CD4-positive, alpha-beta T cell (primary cell): ENCODE results near the gene HBE1. TPM values are rescaled to one million over a fixed set of nuclear protein-coding genes. Genes with fewer than 3 reads are reported as not detected.

Experiments
- ATAC-seq: fragments of 200-7000 bp; cut with Tn5 transposase; one replicate; pipeline ENCODE4 v1.10.0; 2022; ENCODE audit warnings: mild to moderate bottlenecking; ENCODE audit not compliant: poor library complexity
- CTCF ChIA-PET: fragments of 350-600 bp; sonication (Branson Sonifier 250); formaldehyde crosslinking; loops from one replicate; lab custom pipeline; 2021; ENCODE audit warnings: antibody characterized with exemption, inconsistent platforms; lab: Charles Lee
- POLR2A ChIA-PET: fragments of 350-600 bp; sonication (Branson Sonifier 250); formaldehyde crosslinking; loops from one replicate; lab custom pipeline; 2021; ENCODE audit warnings: antibody characterized with exemption, inconsistent platforms; lab: Charles Lee
- DNase-seq, 14 experiments: peaks; one replicate each; pipeline ENCODE4 v3.0.0-alpha.2; 2013 to 2020; ENCODE audit warnings: mixed read lengths in 2 of 14
- H3K27ac ChIP-seq, 2 donors: one replicate each; pipeline versions ENCODE4 v1.5.1 to v1.7.0; 2013; ENCODE audit warnings: low read length in 2 of 2, low read depth in 1 of 2, mild to moderate bottlenecking in 1 of 2
- H3K27me3 ChIP-seq, 2 experiments: 1 replicate in 1 of 2; 2 replicates in 1 of 2; pipeline versions ENCODE4 v1.6.1 to v1.7.0; 2013; ENCODE audit warnings: low read length in 2 of 2, control low read depth in 1 of 2, mild to moderate bottlenecking in 1 of 2, moderate library complexity in 1 of 2; ENCODE audit not compliant: insufficient read depth in 2 of 2, control insufficient read depth in 1 of 2
- H3K36me3 ChIP-seq: one replicate; pipeline ENCODE4 v1.6.1; 2013; ENCODE audit warnings: low read length, control low read depth; ENCODE audit not compliant: insufficient read depth
- H3K4me1 ChIP-seq: one replicate; pipeline ENCODE4 v1.6.1; 2013; ENCODE audit warnings: low read length, control low read depth; ENCODE audit not compliant: insufficient read depth
- H3K4me3 ChIP-seq: one replicate; pipeline ENCODE4 v1.5.1; 2013; ENCODE audit warnings: mild to moderate bottlenecking, low read length, moderate library complexity
- H3K9me3 ChIP-seq, 2 experiments: 1 replicate in 1 of 2; 2 replicates in 1 of 2; pipeline versions ENCODE4 v1.6.1 to v1.7.0; 2013; ENCODE audit warnings: low read length in 2 of 2, mild to moderate bottlenecking in 2 of 2, control low read depth in 1 of 2, moderate library complexity in 1 of 2; ENCODE audit not compliant: control insufficient read depth in 1 of 2, insufficient read depth in 1 of 2
- H3K27ac Mint-ChIP-seq: one replicate; pipeline ENCODE4 v1.8.0; 2020; ENCODE audit warnings: mixed read lengths
- H3K27me3 Mint-ChIP-seq: one replicate; pipeline ENCODE4 v1.8.0; 2021; ENCODE audit warnings: mixed read lengths
- H3K36me3 Mint-ChIP-seq: one replicate; pipeline ENCODE4 v1.8.0; 2021; ENCODE audit warnings: low read depth, mixed read lengths
- H3K4me1 Mint-ChIP-seq: one replicate; pipeline ENCODE4 v1.8.0; 2021; ENCODE audit warnings: low read depth, mixed read lengths
- H3K4me3 Mint-ChIP-seq: one replicate; pipeline ENCODE4 v1.8.0; 2020; ENCODE audit warnings: mild to moderate bottlenecking, mixed read lengths
- H3K9me3 Mint-ChIP-seq: one replicate; pipeline ENCODE4 v1.8.0; 2020; ENCODE audit warnings: mixed read lengths
- intact Hi-C, 2 experiments: fragments of 100-400 bp; cut with DNase I in 1 of 2; cut with micrococcal nuclease in 1 of 2; formaldehyde crosslinking; loops; one replicate each; pipeline versions ENCODE4 v1.15.1 to v1.9.0; 2023 to 2025; cut with DNase I, micrococcal nuclease
- total RNA-seq, 174 experiments: library from RNA in 2 of 174; stranded (reverse) in 2 of 174; gene quantifications; one replicate each; pipeline ENCODE4 v1.2.3 and lab custom pipeline; 2021 to 2026
- TF ChIP-seq, protein P1 (sequence below): fragments of 200-600 bp; IDR thresholded peaks from one replicate; pipeline ENCODE4 v1.8.0; 2022; ENCODE audit warnings: antibody characterized with exemption, mild to moderate bottlenecking

Gene HBE1
- total RNA-seq, 2 experiments from 2014 or later: not detected

DNA sequence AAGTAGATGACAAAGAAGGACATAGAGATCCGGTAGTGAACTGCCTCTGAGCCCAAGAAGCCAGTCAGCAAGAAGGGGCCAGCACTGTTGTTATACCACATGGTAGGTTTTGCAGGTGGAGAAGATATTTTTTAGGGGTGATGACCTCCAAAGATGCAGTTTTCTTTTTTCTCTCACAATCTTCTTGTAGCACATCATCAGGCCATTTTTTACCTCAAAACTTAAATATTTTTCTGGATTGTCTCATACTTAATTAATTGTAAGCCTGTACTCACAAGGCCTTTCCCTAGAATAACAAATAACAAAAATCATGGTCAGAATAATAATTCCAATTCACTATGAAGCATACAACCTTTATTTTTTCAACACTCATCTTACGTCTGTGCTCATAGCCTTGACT, 32.1 kb upstream of the HBE1 start, which contains the start of gene OR51B4:
Gene OR51B4, minus strand, starts transcription at position 101 of the 400 bp plus-strand sequence. Its CDS starts 0 bp downstream, at position 101.
- H3K27ac Mint-ChIP-seq: no peak within 1 kb of the TSS
- CTCF ChIA-PET: no interaction called here
- H3K27me3 ChIP-seq: no peaks in the 10 kb centered on the region
- TF ChIP-seq, protein P1, sequence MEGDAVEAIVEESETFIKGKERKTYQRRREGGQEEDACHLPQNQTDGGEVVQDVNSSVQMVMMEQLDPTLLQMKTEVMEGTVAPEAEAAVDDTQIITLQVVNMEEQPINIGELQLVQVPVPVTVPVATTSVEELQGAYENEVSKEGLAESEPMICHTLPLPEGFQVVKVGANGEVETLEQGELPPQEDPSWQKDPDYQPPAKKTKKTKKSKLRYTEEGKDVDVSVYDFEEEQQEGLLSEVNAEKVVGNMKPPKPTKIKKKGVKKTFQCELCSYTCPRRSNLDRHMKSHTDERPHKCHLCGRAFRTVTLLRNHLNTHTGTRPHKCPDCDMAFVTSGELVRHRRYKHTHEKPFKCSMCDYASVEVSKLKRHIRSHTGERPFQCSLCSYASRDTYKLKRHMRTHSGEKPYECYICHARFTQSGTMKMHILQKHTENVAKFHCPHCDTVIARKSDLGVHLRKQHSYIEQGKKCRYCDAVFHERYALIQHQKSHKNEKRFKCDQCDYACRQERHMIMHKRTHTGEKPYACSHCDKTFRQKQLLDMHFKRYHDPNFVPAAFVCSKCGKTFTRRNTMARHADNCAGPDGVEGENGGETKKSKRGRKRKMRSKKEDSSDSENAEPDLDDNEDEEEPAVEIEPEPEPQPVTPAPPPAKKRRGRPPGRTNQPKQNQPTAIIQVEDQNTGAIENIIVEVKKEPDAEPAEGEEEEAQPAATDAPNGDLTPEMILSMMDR: no peak
- no peaks in the 10 kb centered on the region for H3K36me3 ChIP-seq
- H3K27me3 Mint-ChIP-seq: peaks cover 3% of the 10 kb centered on the region
- H3K4me3 ChIP-seq: no peak within 1 kb of the TSS
- no peak within 1 kb of the TSS for H3K4me3 Mint-ChIP-seq
- intact Hi-C loops: no loop called here
- no peak within 1 kb of the TSS for H3K27ac ChIP-seq
- no peak for DNase-seq
- H3K36me3 Mint-ChIP-seq: no peaks in the 10 kb centered on the region
- ATAC-seq: no peak
- POLR2A ChIA-PET: no interaction called here
- no peaks in the 10 kb centered on the region for H3K9me3 ChIP-seq
- no peaks in the 10 kb centered on the region for H3K9me3 Mint-ChIP-seq
- no peaks in the 10 kb centered on the region for H3K4me1 Mint-ChIP-seq
- H3K4me1 ChIP-seq: no peaks in the 10 kb centered on the region

DNA sequence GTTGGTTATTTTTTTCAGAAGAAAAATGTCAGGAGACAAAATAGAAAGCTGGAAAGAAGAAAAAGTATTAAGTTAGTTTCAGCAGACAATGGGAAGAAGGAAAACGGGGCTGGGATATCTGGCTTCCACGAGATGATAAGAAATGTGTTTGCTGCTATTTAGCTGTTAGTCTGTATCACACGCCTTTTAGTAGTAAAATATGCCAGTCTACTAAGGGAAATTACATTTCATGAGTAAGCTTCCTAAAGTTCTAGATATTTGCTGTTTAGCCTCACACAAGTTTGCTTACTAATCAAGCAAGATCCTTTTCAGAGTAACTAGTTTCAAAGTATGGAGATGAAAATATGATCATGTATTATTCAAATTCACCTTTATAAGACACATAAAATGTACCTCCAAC, 30.5 kb upstream of the HBE1 start:
- no peak for ATAC-seq
- CTCF ChIA-PET: no interaction called here
- Histone ChIP-seq H3K4me3 (no peak overlapping the region), H3K27ac (no peak overlapping the region), H3K27me3 (no peaks in the 10 kb centered on the region), H3K4me1 (no peaks in the 10 kb centered on the region), H3K36me3 (no peaks in the 10 kb centered on the region), H3K9me3 (no peaks in the 10 kb centered on the region)
- POLR2A ChIA-PET: no interaction called here
- TF ChIP-seq, protein P1: no peak
- no peak for DNase-seq
- Mint-ChIP-seq H3K27ac (no peak overlapping the region), H3K4me1 (no peaks in the 10 kb centered on the region), H3K9me3 (no peaks in the 10 kb centered on the region), H3K4me3 (no peak overlapping the region), H3K27me3 (peaks cover 3% of the 10 kb centered on the region), H3K36me3 (no peaks in the 10 kb centered on the region)
- intact Hi-C loops: no loop called here

DNA sequence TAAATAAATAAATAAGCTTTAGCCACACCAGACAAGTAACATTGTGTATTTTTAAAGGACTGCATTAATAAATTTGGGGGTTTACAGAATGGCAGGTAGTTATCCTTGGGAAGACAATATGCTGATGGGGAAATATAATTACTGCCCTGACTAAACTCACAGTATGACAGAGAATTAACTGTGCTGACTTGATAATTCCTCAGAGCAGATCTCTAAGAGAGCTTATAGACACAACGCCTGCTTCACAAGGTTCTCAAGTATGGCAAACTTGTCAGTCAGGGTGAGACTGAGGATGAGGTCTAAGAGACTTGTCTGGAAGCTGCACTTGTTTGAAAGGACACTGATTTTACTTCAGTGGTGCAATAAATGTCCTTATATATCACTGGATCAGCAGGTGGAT, 28.7 kb upstream of the HBE1 start:
- Mint-ChIP-seq H3K4me1 (no peaks in the 10 kb centered on the region), H3K27me3 (peaks cover 3% of the 10 kb centered on the region), H3K27ac (no peak overlapping the region), H3K36me3 (no peaks in the 10 kb centered on the region), H3K9me3 (no peaks in the 10 kb centered on the region), H3K4me3 (no peak overlapping the region)
- Histone ChIP-seq H3K9me3 (peaks cover 0 to 7% of the 10 kb centered on the region in 2 experiments), H3K4me3 (no peak overlapping the region), H3K27me3 (no peaks in the 10 kb centered on the region), H3K36me3 (no peaks in the 10 kb centered on the region), H3K4me1 (no peaks in the 10 kb centered on the region), H3K27ac (no peak overlapping the region)
- TF ChIP-seq, protein P1: no peak
- POLR2A ChIA-PET: no interaction called here
- intact Hi-C loops: no loop called here
- CTCF ChIA-PET: no interaction called here
- ATAC-seq (no peak), DNase-seq (no peak)
